ENCODE measurements around the gene FAM199X. TPM values are rescaled to one million over a fixed set of nuclear protein-coding genes. Genes with fewer than 3 reads are reported as not detected.
"Not testable (repeated sequence)": the region's sequence is repeated elsewhere in the genome, so short reads cannot be mapped to it uniquely, and the experiment has no call there.

Gene FAM199X
- total and polyA plus RNA-seq, 4 donors: 26.7 to 88.0 (median 44.4) TPM

DNA sequence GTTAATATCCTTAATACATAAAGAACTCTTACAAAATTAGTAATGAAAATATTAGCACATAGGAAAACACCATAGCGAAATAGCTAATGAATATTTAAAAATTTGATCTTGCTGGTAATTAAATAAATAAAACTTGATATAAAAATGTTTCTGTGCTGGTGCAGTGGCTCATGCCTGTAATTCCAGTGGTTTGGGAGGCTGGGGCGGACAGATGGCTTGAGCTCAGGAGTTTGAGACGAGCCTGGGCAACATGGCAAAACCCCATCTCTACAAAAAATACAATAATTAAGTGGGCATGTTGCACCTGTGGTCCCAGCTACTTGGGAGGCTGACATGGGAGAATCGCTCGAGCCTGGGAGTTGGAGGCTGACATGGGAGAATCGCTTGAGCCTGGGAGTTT lies 7.6 kb downstream of the FAM199X start:
- no peak overlapping the region for H3K4me3 ChIP-seq (ENCODE audit: low read depth, low read length)
- DNase-seq (ENCODE audit: low read depth in 4 of 6, low spot score in 6 of 6): no peak
- no peaks in the 10 kb centered on the region for H3K9me3 ChIP-seq (ENCODE audit: control insufficient read depth, insufficient read depth, low read length)
- no peaks in the 10 kb centered on the region for H3K4me1 ChIP-seq (ENCODE audit: control insufficient read depth, insufficient read depth, low read length)
- 84% methylated on average over 3 of the region's 6 CpGs for WGBS (ENCODE audit: insufficient coverage)
- no peaks in the 10 kb centered on the region for H3K27me3 ChIP-seq (ENCODE audit: control insufficient read depth, insufficient read depth, low read length)
- no peaks in the 10 kb centered on the region for H3K36me3 ChIP-seq (ENCODE audit: control insufficient read depth, insufficient read depth, low read length)
- H3K27ac ChIP-seq (ENCODE audit: low read depth, low read length): no peak overlapping the region

DNA sequence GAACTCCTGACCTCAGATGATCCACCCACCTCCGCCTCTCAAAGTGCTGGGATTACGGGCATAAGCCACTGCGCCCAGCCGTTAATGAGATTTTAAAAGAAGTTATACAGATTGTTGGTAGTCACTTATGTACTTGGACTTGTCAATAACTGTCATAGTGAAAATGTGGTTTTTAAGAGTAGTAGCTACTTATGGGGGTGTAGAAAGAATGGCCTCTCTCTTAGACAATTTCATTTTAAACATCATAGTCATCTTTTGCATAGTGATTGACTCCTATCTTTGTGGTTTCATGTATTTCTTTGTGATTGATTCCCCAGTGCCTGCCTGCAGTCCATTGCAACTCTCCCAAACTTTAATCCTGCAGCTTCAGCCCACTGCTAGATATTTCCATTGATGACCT lies 17.4 kb downstream of the FAM199X start:
- H3K4me1 ChIP-seq (ENCODE audit: control insufficient read depth, insufficient read depth, low read length): no peaks in the 10 kb centered on the region
- H3K36me3 ChIP-seq (ENCODE audit: control insufficient read depth, insufficient read depth, low read length): peaks cover 11% of the 10 kb centered on the region
- DNase-seq (ENCODE audit: low read depth in 4 of 6, low spot score in 6 of 6): no peak
- H3K27ac ChIP-seq (ENCODE audit: low read depth, low read length): no peak overlapping the region
- H3K9me3 ChIP-seq (ENCODE audit: control insufficient read depth, insufficient read depth, low read length): no peaks in the 10 kb centered on the region
- 100% methylated on average over 1 of the region's 4 CpGs for WGBS (ENCODE audit: insufficient coverage)
- H3K4me3 ChIP-seq (ENCODE audit: low read depth, low read length): no peak overlapping the region
- H3K27me3 ChIP-seq (ENCODE audit: control insufficient read depth, insufficient read depth, low read length): peaks cover 5% of the 10 kb centered on the region

DNA sequence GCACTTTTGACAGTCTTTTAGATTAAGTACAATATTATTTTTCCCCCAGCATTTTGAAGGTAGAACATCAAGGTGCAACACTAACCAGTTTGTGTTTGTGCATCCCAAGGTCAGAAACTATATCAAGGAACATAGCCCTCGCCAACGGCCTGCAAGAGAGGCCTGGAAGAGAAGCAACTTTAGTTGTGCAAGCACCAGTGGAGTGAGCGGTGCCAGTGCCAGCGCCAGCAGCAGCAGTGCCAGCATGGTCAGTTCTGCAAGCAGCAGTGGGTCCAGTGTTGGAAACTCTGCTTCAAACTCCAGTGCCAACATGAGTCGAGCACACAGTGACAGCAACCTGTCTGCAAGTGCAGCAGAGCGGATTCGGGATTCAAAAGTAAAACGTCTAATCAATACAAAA lies 21.7 kb downstream of the FAM199X start:
- H3K36me3 ChIP-seq (ENCODE audit: control insufficient read depth, insufficient read depth, low read length): peaks cover 11% of the 10 kb centered on the region

DNA sequence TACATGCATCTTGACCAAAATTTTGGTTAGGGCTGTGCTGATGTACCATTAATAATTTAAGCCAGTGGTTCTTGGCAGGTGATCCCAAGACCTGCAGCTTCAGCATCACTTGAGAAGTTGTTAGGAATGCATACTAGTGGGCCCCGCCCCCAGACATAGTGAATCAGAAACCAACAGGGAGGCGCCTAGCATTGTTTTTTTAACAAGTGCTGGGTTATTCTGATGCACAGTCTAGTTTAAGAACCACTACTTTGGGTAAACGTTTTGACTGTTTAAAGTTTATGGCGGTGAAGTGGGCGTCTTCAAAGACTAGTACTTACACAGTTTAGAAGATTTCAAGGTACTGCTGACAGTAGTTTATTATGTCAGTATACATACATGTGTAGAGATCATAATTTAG lies 23.6 kb downstream of the FAM199X start:
- no peak overlapping the region for H3K4me3 ChIP-seq (ENCODE audit: low read depth, low read length)
- H3K9me3 ChIP-seq (ENCODE audit: control insufficient read depth, insufficient read depth, low read length): no peaks in the 10 kb centered on the region
- no peak for DNase-seq (ENCODE audit: low read depth in 4 of 6, low spot score in 6 of 6)
- H3K4me1 ChIP-seq (ENCODE audit: control insufficient read depth, insufficient read depth, low read length): no peaks in the 10 kb centered on the region
- 51% methylated on average over 3 of the region's 5 CpGs for WGBS (ENCODE audit: insufficient coverage)
- no peak overlapping the region for H3K27ac ChIP-seq (ENCODE audit: low read depth, low read length)
- peaks cover 5% of the 10 kb centered on the region for H3K27me3 ChIP-seq (ENCODE audit: control insufficient read depth, insufficient read depth, low read length)
- peaks cover 11% of the 10 kb centered on the region for H3K36me3 ChIP-seq (ENCODE audit: control insufficient read depth, insufficient read depth, low read length)

More for the DNA sequence above, 21.7 kb downstream of the FAM199X start:
- H3K27ac ChIP-seq (ENCODE audit: low read depth, low read length): no peak overlapping the region
- peaks cover 5% of the 10 kb centered on the region for H3K27me3 ChIP-seq (ENCODE audit: control insufficient read depth, insufficient read depth, low read length)
- 82% methylated on average over 4 of the region's 8 CpGs for WGBS (ENCODE audit: insufficient coverage)
- no peaks in the 10 kb centered on the region for H3K4me1 ChIP-seq (ENCODE audit: control insufficient read depth, insufficient read depth, low read length)
- DNase-seq (ENCODE audit: low read depth in 4 of 6, low spot score in 6 of 6): no peak
- H3K4me3 ChIP-seq (ENCODE audit: low read depth, low read length): no peak overlapping the region
- H3K9me3 ChIP-seq (ENCODE audit: control insufficient read depth, insufficient read depth, low read length): no peaks in the 10 kb centered on the region

DNA sequence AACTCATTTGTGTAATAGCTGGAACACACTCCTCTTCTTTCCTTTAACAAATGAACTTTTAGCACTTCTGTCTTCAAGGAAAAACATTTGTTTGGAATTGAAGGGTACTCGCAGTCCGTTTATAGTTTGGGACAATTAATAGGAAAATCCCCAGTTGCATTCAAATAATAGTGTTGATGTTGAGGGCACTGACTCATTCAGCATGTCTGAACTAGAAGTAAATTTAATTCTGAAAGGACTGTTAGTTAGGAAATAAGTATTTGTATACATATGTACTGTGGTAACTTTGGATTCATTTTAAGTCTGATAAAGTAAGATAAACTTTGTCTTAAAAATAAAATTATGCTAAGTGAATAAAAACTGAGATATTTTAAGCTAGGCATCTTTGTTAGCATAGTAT lies 27.2 kb downstream of the FAM199X start:
- H3K9me3 ChIP-seq (ENCODE audit: control insufficient read depth, insufficient read depth, low read length): no peaks in the 10 kb centered on the region
- H3K4me1 ChIP-seq (ENCODE audit: control insufficient read depth, insufficient read depth, low read length): no peaks in the 10 kb centered on the region
- WGBS (ENCODE audit: insufficient coverage): no CpG with 5 or more reads among the region's 2 CpGs
- H3K27me3 ChIP-seq (ENCODE audit: control insufficient read depth, insufficient read depth, low read length): no peaks in the 10 kb centered on the region
- no peak for DNase-seq (ENCODE audit: low read depth in 4 of 6, low spot score in 6 of 6)
- H3K36me3 ChIP-seq (ENCODE audit: control insufficient read depth, insufficient read depth, low read length): no peaks in the 10 kb centered on the region
- no peak overlapping the region for H3K4me3 ChIP-seq (ENCODE audit: low read depth, low read length)
- no peak overlapping the region for H3K27ac ChIP-seq (ENCODE audit: low read depth, low read length)

DNA sequence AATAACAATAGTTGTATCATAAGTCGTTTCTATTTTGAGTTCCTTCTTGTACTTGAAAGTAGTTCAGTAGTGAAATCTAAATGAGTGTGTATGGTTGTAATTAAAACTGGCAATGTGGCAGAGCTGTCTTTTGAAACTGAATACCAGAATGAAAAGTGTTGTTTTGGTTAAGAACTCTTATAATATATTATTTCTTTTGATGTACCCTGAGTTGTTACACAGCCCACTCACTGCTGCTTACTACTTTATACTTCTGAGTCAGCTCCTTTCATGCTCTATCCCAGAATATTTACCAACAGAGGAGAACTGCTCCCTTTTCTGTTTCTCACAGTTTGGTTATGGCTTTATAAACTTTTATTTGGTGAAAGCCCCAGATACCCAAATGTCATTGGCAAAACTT lies 28.8 kb downstream of the FAM199X start:
- no peaks in the 10 kb centered on the region for H3K27me3 ChIP-seq (ENCODE audit: control insufficient read depth, insufficient read depth, low read length)
- H3K27ac ChIP-seq (ENCODE audit: low read depth, low read length): no peak overlapping the region
- 25% methylated on average over 1 of the region's 1 CpG for WGBS (ENCODE audit: insufficient coverage)
- no peaks in the 10 kb centered on the region for H3K36me3 ChIP-seq (ENCODE audit: control insufficient read depth, insufficient read depth, low read length)
- H3K4me1 ChIP-seq (ENCODE audit: control insufficient read depth, insufficient read depth, low read length): no peaks in the 10 kb centered on the region
- H3K9me3 ChIP-seq (ENCODE audit: control insufficient read depth, insufficient read depth, low read length): no peaks in the 10 kb centered on the region
- H3K4me3 ChIP-seq (ENCODE audit: low read depth, low read length): no peak overlapping the region
- no peak for DNase-seq (ENCODE audit: low read depth in 4 of 6, low spot score in 6 of 6)

DNA sequence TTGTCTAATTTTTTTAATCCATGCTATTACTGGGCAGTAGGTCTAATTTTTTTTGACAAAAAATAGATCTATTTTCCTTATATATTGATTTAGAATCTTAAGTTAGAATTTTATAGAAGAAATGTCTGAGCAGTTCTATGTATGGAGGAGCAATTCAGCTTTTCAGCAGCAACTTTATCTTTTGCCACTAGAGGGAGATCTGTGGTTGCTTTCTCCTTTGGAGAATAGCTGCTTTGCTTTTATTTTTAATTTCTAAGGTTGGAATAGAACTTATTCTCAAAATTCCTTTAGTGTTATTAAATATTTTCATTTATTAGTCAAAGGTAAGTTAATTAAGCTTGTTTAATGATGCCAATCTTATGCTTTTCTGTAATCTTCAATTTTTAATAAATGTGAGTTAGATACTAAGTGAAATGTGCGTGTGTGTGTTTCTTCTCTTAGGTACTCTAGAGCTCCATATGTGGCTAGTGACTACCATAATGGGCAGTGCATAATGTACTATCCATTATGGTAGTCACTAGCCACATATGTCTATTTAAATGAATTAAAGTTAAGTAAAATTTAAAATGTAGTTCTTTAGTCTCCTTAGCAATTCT lies 29.3 kb downstream of the FAM199X start:
- Histone ChIP-seq H3K36me3 (ENCODE audit: control insufficient read depth, insufficient read depth, low read length) (no peaks in the 10 kb centered on the region), H3K27me3 (ENCODE audit: control insufficient read depth, insufficient read depth, low read length) (no peaks in the 10 kb centered on the region), H3K27ac (ENCODE audit: low read depth, low read length) (no peak overlapping the region), H3K4me3 (ENCODE audit: low read depth, low read length) (no peak overlapping the region), H3K9me3 (ENCODE audit: control insufficient read depth, insufficient read depth, low read length) (no peaks in the 10 kb centered on the region), H3K4me1 (ENCODE audit: control insufficient read depth, insufficient read depth, low read length) (no peaks in the 10 kb centered on the region)
- peak in 5 of 6 donors; percentile 28 to 68 (median 35) for DNase-seq (ENCODE audit: low read depth in 4 of 6, low spot score in 6 of 6)
- WGBS (ENCODE audit: insufficient coverage): no CpG with 5 or more reads among the region's 1 CpG

DNA sequence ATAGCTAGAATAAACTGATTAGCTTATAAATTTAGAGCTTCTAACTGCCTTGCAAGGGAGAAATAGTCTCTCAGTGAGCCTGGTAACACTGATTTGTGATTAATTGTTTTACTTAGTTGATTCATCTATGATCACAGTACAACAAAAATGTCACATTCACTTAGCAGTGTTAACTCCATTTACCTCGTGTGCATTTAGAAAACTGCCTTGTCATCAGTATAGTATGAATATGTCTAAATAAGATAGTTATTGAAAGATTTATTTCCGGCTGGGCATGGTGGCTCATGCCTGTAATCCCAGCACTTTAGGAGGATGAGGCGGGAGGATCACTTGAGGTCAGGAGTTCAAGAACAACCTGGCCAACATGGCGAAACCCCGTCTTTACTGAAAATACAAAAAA lies 39.3 kb downstream of the FAM199X start:
- H3K9me3 ChIP-seq (ENCODE audit: control insufficient read depth, insufficient read depth, low read length): no peaks in the 10 kb centered on the region
- WGBS (ENCODE audit: insufficient coverage): 100% methylated on average over 1 of the region's 5 CpGs
- H3K36me3 ChIP-seq (ENCODE audit: control insufficient read depth, insufficient read depth, low read length): no peaks in the 10 kb centered on the region

DNA sequence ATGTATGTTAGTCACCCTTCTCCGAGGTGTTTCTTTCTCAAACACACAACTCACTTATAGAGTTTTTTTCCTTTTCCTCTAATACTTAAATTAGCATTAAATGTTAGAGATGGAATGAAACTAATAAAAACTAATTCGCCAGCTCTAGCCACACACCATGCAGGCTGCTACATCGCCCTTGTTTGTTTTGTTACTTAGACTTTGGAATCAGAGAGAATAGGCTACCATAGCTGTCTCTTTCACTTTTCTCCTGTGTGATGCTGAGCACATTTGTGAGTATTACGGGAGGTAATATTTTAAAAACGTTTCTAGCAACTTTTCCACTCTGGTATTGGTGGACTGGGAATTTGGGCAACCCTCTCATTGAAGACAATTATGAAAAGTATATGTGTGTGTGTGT lies 44.9 kb downstream of the FAM199X start:
- H3K4me3 ChIP-seq (ENCODE audit: low read depth, low read length): no peak overlapping the region
- no CpG with 5 or more reads among the region's 5 CpGs for WGBS (ENCODE audit: insufficient coverage)
- no peak for DNase-seq (ENCODE audit: low read depth in 4 of 6, low spot score in 6 of 6)
- H3K4me1 ChIP-seq (ENCODE audit: control insufficient read depth, insufficient read depth, low read length): no peaks in the 10 kb centered on the region
- no peaks in the 10 kb centered on the region for H3K9me3 ChIP-seq (ENCODE audit: control insufficient read depth, insufficient read depth, low read length)
- no peaks in the 10 kb centered on the region for H3K36me3 ChIP-seq (ENCODE audit: control insufficient read depth, insufficient read depth, low read length)
- H3K27ac ChIP-seq (ENCODE audit: low read depth, low read length): no peak overlapping the region
- H3K27me3 ChIP-seq (ENCODE audit: control insufficient read depth, insufficient read depth, low read length): peaks cover 16% of the 10 kb centered on the region

More for the DNA sequence above, 39.3 kb downstream of the FAM199X start:
- DNase-seq (ENCODE audit: low read depth in 4 of 6, low spot score in 6 of 6): no peak
- Histone ChIP-seq H3K4me1 (ENCODE audit: control insufficient read depth, insufficient read depth, low read length) (no peaks in the 10 kb centered on the region), H3K4me3 (ENCODE audit: low read depth, low read length) (no peak overlapping the region), H3K27me3 (ENCODE audit: control insufficient read depth, insufficient read depth, low read length) (peaks cover 16% of the 10 kb centered on the region), H3K27ac (ENCODE audit: low read depth, low read length) (no peak overlapping the region)

DNA sequence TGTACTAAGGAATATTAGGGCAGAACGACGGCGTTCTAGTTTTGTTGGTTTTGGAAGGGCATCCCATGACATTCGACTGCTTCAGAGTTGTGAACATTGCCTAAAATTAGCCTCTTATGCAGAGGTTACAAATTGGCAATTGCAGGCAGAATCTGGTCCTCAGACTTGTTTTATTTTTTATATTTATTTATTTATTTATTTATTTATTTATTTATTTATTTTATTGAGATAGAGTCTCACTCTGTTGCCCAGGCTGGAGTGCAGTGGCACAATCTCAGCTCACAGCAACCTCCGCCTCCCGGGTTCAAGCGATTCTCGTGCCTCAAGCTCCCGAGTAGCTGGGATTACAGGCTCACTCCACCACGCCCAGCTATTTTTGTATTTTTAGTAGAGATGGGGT lies 63.8 kb downstream of the FAM199X start:
- not testable (repeated sequence) for H3K27me3 ChIP-seq (ENCODE audit: control insufficient read depth, insufficient read depth, low read length); H3K4me1 ChIP-seq (ENCODE audit: control insufficient read depth, insufficient read depth, low read length); DNase-seq (ENCODE audit: low read depth in 4 of 6, low spot score in 6 of 6); H3K9me3 ChIP-seq (ENCODE audit: control insufficient read depth, insufficient read depth, low read length); H3K4me3 ChIP-seq (ENCODE audit: low read depth, low read length); H3K27ac ChIP-seq (ENCODE audit: low read depth, low read length); H3K36me3 ChIP-seq (ENCODE audit: control insufficient read depth, insufficient read depth, low read length)
- 94% methylated on average over 4 of the region's 10 CpGs for WGBS (ENCODE audit: insufficient coverage)
